ENCODE measurements around the gene ANAPC16.
"Not testable (repeated sequence)": the region's sequence is repeated elsewhere in the genome, so short reads cannot be mapped to it uniquely, and the experiment has no call there.

The ANAPC16 gene

GRCh38 chr10:72265508-72265907 is 49.7 kb downstream of the ANAPC16 start:
- no peak for DNase-seq

GRCh38 chr10:72265990-72266865 is 50.4 kb downstream of the ANAPC16 start:
- DNase-seq, result no peak

- DNase-seq, result no peak
These were observed 51.6 kb downstream of the ANAPC16 start for GRCh38 chr10:72267381-72267780.

GRCh38 chr10:72267819-72268399 is 52.1 kb downstream of the ANAPC16 start:
- no peak for DNase-seq

GRCh38 chr10:72268475-72269200 is 52.8 kb downstream of the ANAPC16 start:
- DNase-seq, result not testable (repeated sequence)

GRCh38 chr10:72270607-72271281 is 54.9 kb downstream of the ANAPC16 start:
- DNase-seq, result no peak

GRCh38 chr10:72272689-72273409 is 57.0 kb downstream of the ANAPC16 start:
- DNase-seq, result no peak

- peak; percentile 92 to 100 (median 96) for DNase-seq
These were observed 57.8 kb downstream of the ANAPC16 start, which contains the start of gene DDIT4 for GRCh38 chr10:72273410-72274212. DDIT4 (plus strand) TSS chr10:72273924; CDS start chr10:72274217, 293 bp downstream.

- DNase-seq, result no peak
These were observed 58.5 kb downstream of the ANAPC16 start for GRCh38 chr10:72274213-72274729.

GRCh38 chr10:72274730-72275350 is 59.0 kb downstream of the ANAPC16 start:
- peak; percentile 34 to 83 (median 62) for DNase-seq

GRCh38 chr10:72275351-72276012 is 59.7 kb downstream of the ANAPC16 start:
- peak in 1 of 5 experiments; percentile 50 for DNase-seq

- no peak for DNase-seq
These were observed 60.2 kb downstream of the ANAPC16 start for GRCh38 chr10:72276013-72276387.

- DNase-seq, result peak in 1 of 5 experiments; percentile 40
These were observed 60.9 kb downstream of the ANAPC16 start for GRCh38 chr10:72276421-72277339.

- DNase-seq, result no peak
These were observed 61.7 kb downstream of the ANAPC16 start for GRCh38 chr10:72277340-72277995.

- no peak for DNase-seq
These were observed 62.3 kb downstream of the ANAPC16 start for GRCh38 chr10:72277996-72278667.

- DNase-seq, result no peak
These were observed 63.0 kb downstream of the ANAPC16 start for GRCh38 chr10:72278668-72279393.

- DNase-seq, result not testable (repeated sequence)
These were observed 63.8 kb downstream of the ANAPC16 start for GRCh38 chr10:72279587-72279986.

Measured in T-helper 2 cell (primary cell).